ENCODE results near the gene THOC3.
"Not testable (repeated sequence)": the region's sequence is repeated elsewhere in the genome, so short reads cannot be mapped to it uniquely, and the experiment has no call there.

The THOC3 gene

GRCh38 chr5:175938489-175938888, 29.6 kb downstream of the THOC3 start:
- not testable (repeated sequence) for DNase-seq

GRCh38 chr5:175928752-175929151, 39.4 kb downstream of the THOC3 start:
- DNase-seq = not testable (repeated sequence)

- DNase-seq = peak; percentile 80
Measured at GRCh38 chr5:175925106-175925505, 43.0 kb downstream of the THOC3 start.

GRCh38 chr5:175922192-175922885, 45.8 kb downstream of the THOC3 start:
- DNase-seq = peak; percentile 40

- no peak for DNase-seq
Measured at GRCh38 chr5:175921061-175921730, 46.9 kb downstream of the THOC3 start.

GRCh38 chr5:175920231-175920811, 47.8 kb downstream of the THOC3 start:
- DNase-seq = no peak

- not testable (repeated sequence) for DNase-seq
Measured at GRCh38 chr5:175915066-175916037, 52.8 kb downstream of the THOC3 start.

GRCh38 chr5:175913835-175914672, 54.1 kb downstream of the THOC3 start:
- not testable (repeated sequence) for DNase-seq

GRCh38 chr5:175910072-175910471, 58.0 kb downstream of the THOC3 start:
- DNase-seq = not testable (repeated sequence)
